ENCODE results near the gene ARHGAP24. TPM values are rescaled to one million over a fixed set of nuclear protein-coding genes. Genes with fewer than 3 reads are reported as not detected.
"Not testable (repeated sequence)": the region's sequence is repeated elsewhere in the genome, so short reads cannot be mapped to it uniquely, and the experiment has no call there.

The ARHGAP24 gene
- polyA plus RNA-seq, 2 of the 4 experiments (the other 2 are of a cell fraction): 1.7 to 12.1 TPM

DNA sequence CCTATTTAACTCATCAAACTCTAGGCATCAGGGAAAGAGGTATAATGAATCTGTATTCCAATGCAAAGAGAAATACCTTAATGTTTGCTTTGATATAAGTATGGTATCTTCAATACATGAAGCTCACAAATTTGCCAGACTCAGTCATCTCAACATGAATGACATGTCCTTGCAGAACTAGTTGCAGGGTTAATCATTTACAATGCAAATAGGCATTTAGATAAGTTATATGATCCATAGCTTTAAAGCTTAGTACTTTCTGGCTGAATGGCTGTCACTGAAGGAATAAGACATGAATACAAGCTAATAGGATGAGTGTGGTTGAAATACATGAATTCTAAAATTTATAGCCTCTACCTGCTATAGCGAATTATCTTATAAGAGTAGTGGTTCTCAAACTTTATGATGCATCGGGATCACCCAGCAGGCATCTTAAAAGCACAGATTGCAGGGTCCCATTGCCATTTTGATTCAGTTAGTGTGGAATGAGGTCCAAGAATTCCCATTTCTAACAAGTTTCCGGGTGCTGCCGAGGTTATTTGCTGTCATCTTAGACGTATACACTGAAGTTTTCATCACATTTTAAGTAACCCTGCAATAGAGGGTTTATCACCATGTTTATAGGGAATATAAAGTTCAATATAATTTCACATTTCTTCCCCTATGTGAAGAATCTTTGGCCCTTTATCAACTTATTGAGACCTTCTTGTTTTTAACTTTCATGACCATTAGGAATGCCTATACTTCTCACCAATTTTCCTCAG, 439.2 kb downstream of the ARHGAP24 start:
- WGBS (ENCODE audit: missing lambda C conversion rate): 88% methylated on average over 5 of the region's 5 CpGs
- TF ChIP-seq, protein P1, sequence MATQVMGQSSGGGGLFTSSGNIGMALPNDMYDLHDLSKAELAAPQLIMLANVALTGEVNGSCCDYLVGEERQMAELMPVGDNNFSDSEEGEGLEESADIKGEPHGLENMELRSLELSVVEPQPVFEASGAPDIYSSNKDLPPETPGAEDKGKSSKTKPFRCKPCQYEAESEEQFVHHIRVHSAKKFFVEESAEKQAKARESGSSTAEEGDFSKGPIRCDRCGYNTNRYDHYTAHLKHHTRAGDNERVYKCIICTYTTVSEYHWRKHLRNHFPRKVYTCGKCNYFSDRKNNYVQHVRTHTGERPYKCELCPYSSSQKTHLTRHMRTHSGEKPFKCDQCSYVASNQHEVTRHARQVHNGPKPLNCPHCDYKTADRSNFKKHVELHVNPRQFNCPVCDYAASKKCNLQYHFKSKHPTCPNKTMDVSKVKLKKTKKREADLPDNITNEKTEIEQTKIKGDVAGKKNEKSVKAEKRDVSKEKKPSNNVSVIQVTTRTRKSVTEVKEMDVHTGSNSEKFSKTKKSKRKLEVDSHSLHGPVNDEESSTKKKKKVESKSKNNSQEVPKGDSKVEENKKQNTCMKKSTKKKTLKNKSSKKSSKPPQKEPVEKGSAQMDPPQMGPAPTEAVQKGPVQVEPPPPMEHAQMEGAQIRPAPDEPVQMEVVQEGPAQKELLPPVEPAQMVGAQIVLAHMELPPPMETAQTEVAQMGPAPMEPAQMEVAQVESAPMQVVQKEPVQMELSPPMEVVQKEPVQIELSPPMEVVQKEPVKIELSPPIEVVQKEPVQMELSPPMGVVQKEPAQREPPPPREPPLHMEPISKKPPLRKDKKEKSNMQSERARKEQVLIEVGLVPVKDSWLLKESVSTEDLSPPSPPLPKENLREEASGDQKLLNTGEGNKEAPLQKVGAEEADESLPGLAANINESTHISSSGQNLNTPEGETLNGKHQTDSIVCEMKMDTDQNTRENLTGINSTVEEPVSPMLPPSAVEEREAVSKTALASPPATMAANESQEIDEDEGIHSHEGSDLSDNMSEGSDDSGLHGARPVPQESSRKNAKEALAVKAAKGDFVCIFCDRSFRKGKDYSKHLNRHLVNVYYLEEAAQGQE (IDR thresholded peaks at IDR 0.05): no peak
- TF ChIP-seq, protein P2, sequence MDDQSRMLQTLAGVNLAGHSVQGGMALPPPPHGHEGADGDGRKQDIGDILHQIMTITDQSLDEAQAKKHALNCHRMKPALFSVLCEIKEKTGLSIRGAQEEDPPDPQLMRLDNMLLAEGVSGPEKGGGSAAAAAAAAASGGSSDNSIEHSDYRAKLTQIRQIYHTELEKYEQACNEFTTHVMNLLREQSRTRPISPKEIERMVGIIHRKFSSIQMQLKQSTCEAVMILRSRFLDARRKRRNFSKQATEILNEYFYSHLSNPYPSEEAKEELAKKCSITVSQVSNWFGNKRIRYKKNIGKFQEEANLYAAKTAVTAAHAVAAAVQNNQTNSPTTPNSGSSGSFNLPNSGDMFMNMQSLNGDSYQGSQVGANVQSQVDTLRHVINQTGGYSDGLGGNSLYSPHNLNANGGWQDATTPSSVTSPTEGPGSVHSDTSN (IDR thresholded peaks at IDR 0.05): no peak
- no peak for TF ChIP-seq CEBPB (IDR thresholded peaks at IDR 0.05)
- no peak for TF ChIP-seq MYC (IDR thresholded peaks at IDR 0.05; ENCODE audit: borderline replicate concordance, low read length)

DNA sequence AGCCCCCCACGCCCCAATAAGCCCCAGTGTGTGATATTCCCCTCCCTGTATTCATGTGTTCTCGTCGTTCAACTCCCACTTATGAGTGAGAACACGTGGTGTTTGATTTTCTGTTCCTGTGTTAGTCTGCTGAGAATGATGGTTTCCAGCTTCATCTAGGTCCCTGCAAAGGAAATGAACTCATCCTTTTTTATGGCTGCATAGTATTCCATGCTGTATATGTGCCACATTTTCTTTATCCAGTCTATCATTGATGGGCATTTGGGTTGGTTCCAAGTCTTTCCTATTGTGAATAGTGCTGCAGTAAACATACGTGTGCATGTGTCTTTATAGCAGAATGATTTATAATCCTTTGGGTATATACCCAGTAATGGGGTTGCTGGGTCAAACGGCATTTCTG, 440.6 kb downstream of the ARHGAP24 start:
- H3K27ac ChIP-seq; H3K4me3 ChIP-seq; DNase-seq (ENCODE audit: low read depth in 1 of 2, low spot score in 1 of 2); ATAC-seq; CTCF ChIA-PET; H3K9me3 ChIP-seq; H3K4me1 ChIP-seq; POLR2A ChIA-PET; H3K4me2 ChIP-seq; FAIRE-seq: not testable (repeated sequence)
- 46% methylated on average over 5 of the region's 6 CpGs for WGBS (ENCODE audit: missing lambda C conversion rate)

More for the DNA sequence above, 439.2 kb downstream of the ARHGAP24 start:
- DNase-seq (ENCODE audit: low read depth in 1 of 2, low spot score in 1 of 2) (no peak), FAIRE-seq (no peak), ATAC-seq (no peak)
- Histone ChIP-seq H3K4me1 (no peaks in the 10 kb centered on the region), H3K4me3 (no peak overlapping the region), H3K27ac (no peak overlapping the region), H3K9me3 (no peaks in the 10 kb centered on the region), H3K4me2 (no peak overlapping the region)
- POLR2A ChIA-PET: no interaction called here
- CTCF ChIA-PET: no interaction called here

DNA sequence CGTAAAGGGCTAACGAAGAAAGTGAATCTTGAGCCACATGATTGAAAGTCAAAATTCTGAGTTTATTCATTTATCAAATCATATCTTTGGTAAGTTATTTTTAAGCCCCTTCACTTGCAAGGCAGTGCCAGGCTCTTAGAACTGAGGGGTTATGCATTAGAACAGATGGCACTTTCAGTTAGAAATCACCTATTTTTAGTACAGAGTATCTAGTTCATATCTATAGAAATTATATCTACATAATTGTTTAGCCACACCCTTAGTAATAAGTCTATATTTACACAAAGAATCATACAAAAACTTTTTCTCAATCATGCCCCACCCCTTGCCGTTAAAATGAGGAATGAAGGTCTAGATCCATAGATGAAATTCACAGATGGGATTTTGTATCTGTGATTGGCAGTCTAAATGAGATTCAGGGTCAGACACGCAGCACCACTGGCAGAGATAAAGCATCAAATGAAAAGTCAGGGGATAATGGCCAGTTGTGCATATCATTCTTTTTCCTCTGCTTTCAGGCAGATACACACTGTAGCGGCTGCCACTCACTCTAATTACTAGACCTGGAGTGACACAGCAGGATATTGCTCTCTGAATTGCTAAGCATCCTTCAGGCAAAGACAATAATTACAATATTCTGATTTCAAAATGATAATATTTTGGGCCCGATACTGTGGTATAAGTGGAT, 444.4 kb downstream of the ARHGAP24 start:
- ChIA-PET POLR2A (no interaction called here), CTCF (no interaction called here)
- WGBS (ENCODE audit: missing lambda C conversion rate): 84% methylated on average over 6 of the region's 6 CpGs
- FAIRE-seq: no peak
- Histone ChIP-seq H3K9me3 (no peaks in the 10 kb centered on the region), H3K27ac (no peak overlapping the region), H3K4me2 (no peak overlapping the region), H3K4me1 (no peaks in the 10 kb centered on the region), H3K4me3 (no peak overlapping the region)
- TF ChIP-seq NPAS2 (CRISPR knock-in tag; IDR thresholded peaks at IDR 0.05; ENCODE audit: borderline replicate concordance) (no peak), PHF8 (IDR thresholded peaks at IDR 0.05; ENCODE audit: borderline replicate concordance, low read depth) (no peak), SMC3 (IDR thresholded peaks at IDR 0.05) (no peak), HOXA7 (CRISPR knock-in tag; IDR thresholded peaks at IDR 0.05) (no peak), NFE2L2 (conservative IDR thresholded peaks at IDR 0.05; ENCODE audit: low read length) (no peak), KDM5A (IDR thresholded peaks at IDR 0.05) (no peak)
- TF ChIP-seq, protein P2 (IDR thresholded peaks at IDR 0.05): no peak
- TF ChIP-seq, protein P3, sequence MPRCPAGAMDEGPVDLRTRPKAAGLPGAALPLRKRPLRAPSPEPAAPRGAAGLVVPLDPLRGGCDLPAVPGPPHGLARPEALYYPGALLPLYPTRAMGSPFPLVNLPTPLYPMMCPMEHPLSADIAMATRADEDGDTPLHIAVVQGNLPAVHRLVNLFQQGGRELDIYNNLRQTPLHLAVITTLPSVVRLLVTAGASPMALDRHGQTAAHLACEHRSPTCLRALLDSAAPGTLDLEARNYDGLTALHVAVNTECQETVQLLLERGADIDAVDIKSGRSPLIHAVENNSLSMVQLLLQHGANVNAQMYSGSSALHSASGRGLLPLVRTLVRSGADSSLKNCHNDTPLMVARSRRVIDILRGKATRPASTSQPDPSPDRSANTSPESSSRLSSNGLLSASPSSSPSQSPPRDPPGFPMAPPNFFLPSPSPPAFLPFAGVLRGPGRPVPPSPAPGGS (IDR thresholded peaks at IDR 0.05): no peak
- TF ChIP-seq, protein P4, sequence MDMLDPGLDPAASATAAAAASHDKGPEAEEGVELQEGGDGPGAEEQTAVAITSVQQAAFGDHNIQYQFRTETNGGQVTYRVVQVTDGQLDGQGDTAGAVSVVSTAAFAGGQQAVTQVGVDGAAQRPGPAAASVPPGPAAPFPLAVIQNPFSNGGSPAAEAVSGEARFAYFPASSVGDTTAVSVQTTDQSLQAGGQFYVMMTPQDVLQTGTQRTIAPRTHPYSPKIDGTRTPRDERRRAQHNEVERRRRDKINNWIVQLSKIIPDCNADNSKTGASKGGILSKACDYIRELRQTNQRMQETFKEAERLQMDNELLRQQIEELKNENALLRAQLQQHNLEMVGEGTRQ (IDR thresholded peaks at IDR 0.05): no peak
- ATAC-seq: no peak
- DNase-seq (ENCODE audit: low read depth in 1 of 2, low spot score in 1 of 2): no peak

Measured in A549 (cell line).